HuH-7.5 (cell line): ENCODE results near the gene RAD51B.

ENCODE experiments used
- DNase-seq: peaks from one replicate; pipeline ENCODE4 v3.0.0; 2011; ENCODE audit warnings: low spot score

RAD51B gene

DNA sequence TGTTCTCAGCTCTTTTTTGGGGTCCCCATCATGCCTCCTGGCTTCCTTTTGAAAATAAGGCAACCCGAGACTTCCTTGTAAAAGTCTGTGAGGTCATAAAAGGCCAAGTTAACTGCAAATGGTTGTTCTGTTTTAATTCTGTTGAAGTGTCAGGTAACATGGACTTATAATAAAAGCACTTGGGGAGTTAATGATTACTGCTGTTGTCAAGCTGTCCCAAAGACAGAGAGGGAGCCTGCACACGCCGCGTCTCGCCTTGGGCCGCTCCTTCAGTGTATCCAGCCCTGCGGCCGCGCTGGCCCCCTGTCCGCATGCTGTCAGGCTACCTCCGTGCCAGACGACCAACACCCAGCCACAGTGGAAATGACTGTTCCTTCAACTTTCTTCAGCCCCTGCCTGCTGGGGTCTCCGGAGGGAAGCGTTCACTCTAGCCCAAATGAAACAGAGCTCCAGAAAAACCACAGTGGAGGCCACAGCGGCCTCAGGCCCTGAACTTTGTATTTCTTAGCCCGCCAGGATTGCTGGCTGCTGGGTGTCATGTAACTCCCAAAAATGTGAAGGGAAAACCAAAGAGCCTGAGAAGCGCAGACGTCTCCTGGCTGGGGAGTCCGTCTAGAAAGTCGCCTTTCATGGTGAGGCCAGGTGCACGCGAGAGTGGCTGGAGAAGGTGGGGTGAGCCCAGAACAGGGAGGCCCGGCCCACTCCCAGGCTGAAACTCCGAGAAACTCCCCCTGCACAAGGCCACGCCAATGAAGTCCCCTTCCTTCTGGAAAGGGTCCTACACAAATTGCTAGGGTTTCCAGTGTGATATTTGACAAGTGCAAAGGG, 784.2 kb downstream of the RAD51B start:
- DNase-seq: no peak

DNA sequence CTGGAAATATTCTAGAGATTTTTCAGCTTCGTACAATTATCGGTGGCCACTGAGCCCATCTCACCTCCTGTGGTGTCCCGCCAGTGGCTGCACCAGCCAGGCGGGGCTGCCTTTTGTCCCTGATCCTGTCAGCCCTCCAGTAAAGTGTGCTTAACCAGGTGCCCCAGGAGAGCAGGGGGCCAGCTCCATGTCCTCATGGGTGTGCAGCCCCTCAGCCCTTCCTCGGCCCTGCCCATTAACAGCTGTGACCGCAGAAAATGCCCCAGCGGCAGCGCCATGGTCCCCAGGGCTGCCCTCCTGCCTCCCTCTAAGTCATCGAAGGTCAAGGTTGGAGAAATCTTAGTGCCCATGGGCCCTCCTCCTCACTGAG, 784.8 kb downstream of the RAD51B start:
- DNase-seq: no peak

DNA sequence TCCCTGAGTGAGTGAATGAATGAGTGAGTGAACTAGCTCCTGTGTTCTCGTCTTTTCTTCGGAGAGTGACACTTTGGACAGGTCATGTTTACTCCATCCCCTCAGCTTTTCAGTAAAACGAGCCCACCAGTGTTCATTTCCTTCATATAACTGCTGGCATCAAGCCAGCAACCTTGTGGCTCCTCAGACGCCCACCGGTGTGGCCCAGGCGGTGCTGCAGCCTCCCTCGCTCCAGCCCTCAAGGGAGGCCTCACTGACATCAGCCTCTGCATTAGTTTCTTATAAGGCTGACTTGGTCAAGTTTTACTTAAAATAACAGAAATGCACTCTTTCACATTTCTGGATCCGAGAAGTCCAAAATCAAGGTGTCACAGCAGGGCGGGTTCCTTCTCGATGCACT, 785.2 kb downstream of the RAD51B start:
- no peak for DNase-seq

DNA sequence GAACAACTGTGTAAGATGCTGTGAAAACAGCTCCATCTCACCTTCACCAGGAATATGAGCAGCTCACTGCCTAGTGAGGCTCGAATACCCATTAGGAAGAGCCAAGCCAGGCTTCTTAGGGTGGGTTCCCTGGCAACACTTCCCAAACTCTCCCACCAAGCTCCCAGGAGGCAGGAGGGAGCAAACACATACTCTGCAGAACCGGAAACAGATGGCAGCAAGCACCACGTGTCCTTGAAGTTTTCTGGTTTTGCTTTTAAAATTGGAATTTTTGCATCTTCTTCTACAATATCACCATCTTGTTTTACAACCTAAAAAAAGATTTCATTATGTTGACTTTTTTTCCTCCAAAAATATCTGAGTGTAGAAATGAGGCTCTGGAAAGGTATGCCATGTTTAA, 786.6 kb downstream of the RAD51B start:
- DNase-seq: no peak

DNA sequence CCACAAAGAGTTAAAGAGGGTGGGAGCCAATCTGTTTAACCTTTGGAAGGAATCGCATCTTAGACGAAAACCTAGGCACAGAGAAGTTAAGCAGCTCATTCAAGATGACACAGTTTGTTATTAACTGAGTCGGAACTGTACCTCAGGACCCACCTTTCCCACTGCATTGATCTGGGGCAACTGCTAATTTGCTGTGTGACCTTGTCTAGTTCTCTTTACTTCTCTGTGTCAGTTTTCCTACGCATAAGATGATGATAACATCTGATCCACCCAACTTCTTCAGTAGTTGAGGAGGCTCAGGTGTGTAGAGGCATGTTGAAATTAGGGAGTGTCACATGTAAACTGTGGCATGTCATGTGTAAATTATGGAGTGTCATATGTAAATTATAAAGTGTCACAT, 787.1 kb downstream of the RAD51B start:
- no peak for DNase-seq

DNA sequence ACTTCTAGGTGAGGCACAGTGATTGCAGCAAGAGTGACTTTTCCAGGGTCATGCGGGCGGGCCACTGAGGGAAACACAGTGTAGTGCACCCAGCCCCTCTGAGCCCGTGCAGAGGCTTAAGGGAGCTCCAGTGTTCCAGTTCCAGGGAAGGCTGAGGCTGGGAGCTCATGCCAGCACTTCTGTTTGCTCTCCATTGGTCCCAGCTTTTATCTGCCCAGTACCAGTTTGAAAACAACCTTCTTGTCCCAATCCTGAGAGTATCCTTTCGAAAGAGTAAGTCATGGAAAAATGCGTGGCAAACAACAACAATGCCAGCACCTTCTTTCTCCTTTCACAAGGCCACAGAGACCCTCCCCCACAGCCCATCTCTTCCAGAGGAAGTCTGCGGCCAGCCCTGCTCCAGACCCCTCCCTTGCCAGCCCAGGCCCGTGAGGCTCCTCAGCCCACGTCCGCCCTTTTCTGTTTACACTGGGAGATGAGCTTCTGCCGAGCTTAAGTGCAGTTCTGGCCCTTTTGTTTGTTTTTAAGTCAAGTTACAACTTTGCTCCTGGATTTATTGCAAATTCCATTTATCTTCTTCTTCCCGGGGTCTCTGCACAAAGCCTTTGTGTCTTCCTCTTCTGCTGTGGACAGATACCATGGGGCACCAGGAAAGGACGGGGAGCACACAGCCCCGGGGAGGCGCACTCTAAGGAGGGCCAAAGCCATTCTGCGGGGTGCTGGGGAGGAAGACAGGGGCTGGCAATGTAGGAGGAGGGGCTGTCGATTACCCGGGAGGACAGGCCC, 787.7 kb downstream of the RAD51B start:
- DNase-seq: no peak

DNA sequence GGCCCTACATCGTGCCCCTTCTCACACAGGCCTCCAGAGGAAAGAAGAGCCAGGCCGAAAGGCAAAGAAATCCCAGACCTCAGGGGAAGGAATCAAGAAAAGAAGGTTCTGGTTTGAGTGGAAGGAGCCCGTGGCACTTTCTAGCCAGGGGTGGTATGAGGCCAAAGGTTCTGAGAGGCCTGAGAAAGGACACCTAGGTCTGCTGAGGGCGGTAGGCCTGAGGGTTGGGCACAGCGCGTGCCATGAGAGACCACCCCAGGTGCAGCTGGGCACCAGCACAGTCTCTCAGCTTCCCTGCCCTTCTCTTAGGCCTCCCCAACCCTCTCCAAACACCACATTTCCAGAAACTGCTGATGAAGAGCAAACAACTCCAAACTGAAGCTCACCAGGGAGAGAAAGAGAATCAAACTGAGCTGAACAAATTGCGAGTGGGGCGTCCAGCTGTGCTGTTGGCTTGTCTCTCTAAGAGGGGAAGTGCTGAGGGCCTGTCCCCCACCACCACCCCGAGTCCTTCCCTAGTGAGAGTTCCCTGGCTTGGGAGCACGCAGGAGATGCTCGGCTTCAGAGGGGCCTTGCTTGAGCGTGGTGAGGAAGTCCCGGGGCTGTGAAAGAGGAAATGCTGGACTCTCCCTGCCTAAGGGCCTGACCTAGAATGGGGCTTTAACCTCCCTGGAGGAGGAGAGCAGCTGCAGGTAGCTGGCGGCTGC, 788.4 kb downstream of the RAD51B start:
- DNase-seq: no peak

DNA sequence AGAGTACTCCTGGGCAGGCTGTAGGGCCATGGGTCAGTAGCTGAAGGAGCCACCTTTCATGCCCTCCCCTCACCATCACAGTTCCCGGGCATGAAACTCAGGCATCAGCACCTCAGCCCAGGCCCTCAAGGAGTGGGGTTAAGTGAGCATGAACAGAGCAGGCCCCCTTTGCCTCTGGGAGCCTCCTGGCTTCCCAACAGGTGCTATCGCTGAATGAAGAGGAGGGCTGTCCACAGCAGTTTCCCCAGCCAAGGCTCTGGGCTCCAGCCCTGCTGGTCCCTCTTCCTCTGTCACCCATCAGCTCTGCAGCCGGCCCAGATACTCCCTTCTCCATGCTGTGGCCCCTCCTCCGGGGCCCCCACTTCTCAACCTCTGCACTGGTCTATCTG, 789.0 kb downstream of the RAD51B start:
- no peak for DNase-seq

DNA sequence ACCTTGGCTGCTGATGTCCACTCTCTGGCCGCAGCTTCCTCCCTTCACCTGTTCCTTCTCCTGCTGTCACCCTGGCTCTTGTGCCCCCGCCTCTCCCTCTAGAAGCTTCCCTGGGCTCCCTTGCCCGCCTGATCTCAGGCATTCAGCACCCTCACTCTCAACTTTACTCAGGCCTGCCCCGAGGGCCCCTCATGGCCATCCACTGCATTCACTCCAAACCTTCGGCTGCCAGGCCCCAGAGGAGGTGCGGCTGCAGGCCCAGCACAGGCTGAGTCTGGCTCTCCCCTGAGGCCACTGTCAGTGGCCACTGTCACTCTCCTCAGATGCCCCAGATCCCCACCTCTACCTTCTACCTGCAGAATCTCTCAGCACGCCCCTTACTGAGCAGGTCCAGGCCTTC, 789.4 kb downstream of the RAD51B start:
- no peak for DNase-seq

DNA sequence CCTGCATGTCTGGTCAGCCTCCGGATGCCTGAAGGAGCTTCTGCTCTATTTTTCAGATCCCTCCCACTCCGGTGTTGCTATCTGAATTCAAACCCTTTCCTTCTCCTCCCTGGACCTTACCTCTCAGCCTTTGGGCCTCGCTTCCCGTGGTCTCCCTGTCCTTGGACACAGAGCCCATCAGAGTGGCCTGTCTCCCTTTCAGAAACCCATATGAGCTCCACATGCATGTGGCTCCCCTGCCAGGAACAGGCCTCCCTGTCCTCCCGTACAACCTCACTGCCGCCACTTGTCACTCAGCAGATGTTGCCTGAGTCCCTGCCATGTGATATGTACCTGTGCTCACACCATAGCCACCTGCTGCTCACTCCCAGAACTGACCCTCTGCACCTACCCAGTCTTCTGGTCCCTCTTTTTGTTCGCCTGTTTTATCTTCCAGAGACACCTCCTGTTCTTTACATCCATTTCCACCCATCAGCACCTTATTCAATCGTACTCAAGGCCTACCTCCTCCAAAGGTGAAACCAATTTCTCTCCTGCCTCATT, 790.7 kb downstream of the RAD51B start:
- no peak for DNase-seq

DNA sequence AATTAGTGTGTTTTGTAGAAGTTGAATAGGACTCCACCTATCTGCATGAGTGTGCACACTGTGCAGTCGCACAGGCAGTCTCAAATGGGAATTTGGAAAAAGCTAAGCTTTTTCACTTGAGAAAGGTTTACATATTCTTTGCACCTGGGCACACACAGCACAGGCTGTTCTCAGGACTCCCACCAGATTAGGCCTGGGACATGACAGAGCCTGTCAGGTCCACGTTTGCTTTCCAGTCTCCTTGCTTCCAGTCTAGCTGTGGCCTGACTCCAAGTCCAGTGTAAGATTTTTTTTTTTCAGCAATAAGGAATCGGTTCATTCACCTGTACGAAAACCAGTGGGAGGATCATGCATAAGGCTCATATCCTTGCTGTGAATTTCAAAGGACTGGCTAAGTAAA, 792.0 kb downstream of the RAD51B start:
- no peak for DNase-seq

DNA sequence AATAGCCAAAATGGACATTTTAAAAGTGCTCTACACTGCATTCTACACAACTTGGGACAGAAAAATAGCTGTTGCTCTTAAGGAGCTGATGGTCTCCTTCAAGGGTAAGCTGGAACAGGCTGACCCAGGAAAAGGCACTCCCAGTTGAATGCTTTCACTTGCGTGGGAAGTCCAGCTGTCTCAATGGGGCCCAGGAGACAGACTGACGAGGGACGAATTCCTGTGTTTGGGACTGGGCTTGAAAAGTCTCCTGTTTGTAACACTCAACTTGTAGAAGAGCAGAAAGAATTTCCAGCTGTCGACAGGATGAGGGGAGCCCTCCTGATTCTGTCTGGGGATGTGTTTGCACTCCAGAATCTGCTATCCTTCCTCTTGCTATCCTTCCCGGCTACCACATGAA, 792.5 kb downstream of the RAD51B start:
- no peak for DNase-seq

DNA sequence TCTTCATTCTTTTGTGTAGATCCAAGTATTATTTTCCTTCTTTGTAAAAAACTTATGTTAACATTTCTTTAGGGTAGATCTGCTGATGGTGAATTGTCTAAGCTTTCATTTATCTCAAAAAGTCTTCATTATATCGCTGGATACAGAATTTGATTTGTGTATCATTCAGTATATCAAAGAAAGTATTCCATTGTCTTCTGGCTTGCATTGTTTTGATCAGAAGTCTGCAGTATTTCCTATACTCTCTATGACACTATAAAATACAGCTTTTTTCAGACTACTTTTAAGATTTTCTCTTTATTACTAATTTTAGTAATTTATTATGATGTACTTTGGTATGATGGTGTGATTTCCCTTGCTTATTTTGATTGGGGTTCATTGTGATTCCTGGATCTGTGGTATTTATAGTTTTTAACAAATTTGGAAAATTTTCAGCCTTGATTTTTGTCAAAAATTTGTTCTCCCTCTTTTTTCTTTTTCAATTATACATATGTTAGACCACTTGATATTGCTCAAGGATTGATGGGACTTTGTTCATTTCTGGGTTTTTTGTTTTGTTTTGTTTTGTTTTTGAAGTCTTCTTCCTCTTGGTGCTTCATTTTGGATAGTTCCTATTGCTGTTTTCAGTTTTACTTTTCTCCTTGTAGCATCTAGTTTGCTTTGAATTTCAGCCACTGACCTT, 796.8 kb downstream of the RAD51B start:
- no peak for DNase-seq

DNA sequence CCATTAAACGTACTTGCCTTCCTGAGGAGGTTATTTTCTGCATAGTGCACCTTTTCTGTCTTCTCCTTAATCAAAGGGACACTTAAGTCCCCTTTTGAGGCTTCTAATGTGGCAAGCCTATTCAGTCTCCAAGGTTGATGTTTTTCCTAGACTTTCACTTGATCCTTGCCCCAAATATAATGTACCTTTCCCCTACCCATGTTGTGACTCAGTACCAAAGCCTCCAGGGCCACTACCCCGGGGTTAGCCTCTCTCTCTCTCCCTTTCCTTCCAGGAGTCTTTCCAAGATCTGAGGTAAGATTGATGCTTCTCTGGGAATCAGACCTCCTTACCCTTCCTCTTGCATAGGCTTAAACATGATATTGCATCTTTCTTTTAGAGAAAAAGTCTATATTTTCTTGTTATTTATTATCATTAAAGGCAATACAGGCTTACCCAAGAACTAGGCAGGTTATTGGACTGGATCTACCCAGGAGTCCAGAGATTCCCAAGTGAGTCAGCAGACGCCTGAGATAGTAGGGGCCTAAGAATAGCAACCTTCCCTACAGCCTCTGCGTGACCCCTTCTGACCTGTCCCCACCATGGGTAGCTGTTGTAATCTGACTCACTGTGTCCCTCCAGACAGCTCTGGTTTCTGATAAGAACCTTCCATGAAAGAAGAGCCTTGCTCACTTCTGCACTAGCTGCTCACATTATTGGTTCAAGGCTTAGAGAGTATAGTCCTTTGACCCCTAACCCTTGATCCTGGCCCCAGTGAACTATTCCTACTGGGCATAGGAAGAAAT, 800.4 kb downstream of the RAD51B start:
- no peak for DNase-seq

DNA sequence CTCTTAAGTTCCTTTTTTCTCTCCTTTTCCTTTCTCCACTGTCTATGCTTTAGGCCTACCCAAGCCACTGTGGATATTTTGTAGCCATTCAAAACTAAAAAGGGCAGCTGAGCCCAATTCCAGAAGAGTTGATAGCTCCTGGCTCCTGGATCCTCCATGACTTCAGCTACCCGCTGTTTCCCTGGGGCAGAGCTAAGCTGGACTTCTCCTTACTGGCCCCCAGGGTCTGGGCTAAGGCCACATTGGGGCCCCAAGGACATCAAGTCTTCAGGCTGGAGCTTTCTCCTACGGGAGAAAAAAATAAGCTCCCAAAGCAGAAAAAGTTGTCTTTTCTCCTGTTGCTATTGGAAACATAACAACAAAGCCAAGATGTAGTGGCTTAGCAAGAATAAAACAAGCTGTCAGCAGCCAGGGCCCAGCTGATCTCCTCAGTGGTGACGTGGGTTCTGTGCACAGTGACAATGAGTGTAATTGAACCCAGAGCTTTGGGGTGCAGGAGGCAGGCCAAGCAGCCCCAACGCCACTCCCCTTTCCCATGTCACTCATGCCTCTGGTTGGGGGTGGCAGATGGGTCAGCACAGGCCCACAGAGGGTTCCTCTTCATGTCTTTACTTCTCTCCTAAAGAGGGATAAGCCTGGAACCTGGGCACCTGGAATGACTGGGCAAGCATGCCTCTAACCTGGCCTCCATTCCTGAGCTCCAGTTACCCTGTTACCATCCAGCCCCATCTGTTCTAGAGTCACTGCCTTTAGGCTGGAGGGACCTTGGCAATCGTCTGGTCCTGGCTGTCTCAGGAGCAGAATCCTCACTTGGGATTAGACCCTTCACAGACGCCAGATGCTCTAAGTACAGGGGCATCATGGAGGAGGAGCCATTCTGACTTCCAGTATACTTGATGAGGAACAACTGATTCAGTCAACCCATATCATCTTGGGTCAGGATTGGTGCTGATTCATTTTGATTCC, 802.1 kb downstream of the RAD51B start:
- no peak for DNase-seq

DNA sequence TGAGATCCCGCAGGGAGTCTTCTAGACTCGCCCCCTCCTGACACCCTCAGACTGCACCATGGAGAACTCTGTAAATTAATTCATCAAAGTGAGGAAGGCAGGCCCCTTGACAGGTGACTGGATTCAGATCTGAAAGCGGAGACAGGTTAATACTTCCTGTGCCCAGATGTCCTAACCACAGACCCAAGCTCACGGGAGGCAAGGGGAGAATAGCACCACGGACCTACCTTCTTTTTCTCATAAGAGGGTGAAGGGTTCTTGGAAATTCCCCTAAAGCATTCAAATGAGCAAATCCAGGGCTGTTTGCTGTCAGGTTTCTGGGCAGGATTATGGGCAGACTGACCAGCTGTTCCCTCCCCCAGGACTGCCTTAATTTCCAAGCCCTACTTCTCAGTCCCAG, 803.3 kb downstream of the RAD51B start:
- DNase-seq: no peak

DNA sequence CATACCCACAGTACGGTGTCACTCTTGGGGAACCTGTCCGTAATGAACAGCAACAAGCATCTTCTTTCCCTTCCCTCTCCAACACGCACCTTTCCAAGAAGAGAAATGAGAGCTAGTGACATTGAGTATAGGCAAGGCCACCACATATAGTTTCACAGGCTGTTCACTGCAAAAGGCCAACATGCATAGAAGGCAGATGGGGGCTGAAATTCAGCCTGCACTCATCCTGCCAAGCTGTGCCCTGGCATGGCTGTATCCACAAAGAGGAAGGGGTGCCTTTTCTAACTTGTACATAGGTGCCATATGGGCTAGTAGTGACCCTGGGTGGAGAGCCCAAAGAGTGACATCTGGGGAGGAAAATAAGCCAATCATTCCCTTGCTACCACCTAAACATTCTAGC, 803.7 kb downstream of the RAD51B start:
- no peak for DNase-seq

DNA sequence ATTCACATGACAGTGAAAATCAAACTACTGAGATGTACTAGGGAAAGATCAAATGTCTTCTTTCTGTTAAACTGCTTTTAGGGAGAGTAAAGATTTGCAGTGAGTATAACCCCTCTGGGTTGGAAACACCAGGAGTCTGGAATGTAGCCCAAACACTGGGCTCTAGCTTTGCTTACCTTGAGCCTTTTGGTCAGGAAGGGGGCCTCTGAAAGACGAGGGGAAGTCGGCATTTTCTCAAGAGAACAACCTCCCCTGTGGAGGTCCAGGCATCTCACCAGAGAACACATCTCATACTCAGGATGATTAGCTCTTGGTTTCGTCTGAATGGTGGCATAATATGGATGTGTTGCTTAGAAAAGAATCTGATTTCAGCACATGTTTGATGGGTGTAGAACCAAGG, 804.2 kb downstream of the RAD51B start:
- no peak for DNase-seq

DNA sequence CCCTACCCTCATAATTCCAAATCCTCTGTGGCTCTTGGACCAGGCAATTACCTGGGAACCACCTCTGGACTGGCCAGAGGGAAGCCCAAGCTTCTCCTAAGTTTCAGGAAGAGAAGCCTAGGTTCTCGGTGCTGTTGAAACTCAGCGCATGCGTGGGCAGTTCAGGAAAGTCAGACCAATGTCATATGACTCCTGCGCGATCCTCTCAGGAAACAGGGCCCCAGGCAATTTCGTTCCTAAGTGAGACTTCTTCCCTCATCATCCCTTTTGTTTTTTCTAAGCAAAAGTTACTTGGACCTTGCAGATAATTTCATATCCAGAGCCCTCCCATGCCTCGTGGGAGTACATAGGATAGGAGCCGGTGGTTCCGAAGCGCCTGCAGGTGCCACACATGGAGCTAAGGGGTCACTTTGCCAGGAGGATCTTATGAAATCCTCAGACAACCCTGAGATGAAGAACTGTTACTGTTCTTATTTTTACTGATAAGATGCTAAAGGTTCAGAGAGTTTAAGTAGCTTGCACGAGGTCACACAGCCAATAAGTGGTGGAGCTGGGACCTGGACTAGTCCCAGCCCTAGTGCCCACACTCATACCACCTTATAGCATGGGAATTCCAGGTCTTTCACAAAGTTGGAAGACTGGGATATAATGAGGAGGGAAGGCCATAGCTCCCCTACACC, 805.1 kb downstream of the RAD51B start:
- DNase-seq: no peak
